Measurements from ENCODE around the gene PMM2.
"Not testable (repeated sequence)": the region's sequence is repeated elsewhere in the genome, so short reads cannot be mapped to it uniquely, and the experiment has no call there.

Gene PMM2

DNA sequence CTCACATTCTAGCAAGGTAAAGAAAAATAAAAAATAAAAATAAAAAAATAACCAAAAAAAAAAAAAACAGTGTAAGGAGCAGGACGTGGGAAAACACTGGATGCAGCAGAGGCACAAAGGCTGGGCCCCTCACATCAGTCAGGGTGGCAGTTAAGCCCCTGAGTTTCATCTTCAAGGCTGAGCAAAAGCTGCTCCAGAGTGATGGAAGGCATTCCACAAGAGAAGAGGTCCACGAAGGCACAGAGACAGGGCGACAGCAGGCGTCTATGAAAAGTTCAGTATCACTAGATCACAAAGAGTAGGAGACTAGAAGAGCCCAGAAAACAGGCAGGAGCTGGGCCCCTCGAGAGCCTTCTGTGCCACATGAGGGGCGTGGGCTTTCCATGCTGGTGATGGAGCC is 12.2 kb upstream of the PMM2 start:
- no peak for DNase-seq

DNA sequence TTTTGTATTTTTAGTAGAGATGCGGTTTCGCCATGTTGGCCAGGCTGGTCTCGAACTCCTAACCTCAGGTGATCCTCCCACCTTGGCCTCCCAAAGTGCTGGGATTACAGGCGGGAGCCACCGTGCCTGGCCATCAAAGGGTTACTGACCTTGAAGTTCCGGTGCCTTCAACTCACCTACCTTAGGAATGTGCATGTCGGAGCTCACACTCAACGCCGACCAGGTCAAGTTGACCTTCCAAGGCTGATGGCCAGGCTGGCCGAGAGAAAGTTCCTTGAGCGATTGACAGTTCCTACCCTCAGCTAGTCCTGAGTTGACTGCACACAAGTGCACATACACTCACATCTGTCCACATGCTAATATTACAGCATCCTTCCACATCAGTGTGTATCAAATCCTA is 11.3 kb upstream of the PMM2 start:
- not testable (repeated sequence) for DNase-seq

DNA sequence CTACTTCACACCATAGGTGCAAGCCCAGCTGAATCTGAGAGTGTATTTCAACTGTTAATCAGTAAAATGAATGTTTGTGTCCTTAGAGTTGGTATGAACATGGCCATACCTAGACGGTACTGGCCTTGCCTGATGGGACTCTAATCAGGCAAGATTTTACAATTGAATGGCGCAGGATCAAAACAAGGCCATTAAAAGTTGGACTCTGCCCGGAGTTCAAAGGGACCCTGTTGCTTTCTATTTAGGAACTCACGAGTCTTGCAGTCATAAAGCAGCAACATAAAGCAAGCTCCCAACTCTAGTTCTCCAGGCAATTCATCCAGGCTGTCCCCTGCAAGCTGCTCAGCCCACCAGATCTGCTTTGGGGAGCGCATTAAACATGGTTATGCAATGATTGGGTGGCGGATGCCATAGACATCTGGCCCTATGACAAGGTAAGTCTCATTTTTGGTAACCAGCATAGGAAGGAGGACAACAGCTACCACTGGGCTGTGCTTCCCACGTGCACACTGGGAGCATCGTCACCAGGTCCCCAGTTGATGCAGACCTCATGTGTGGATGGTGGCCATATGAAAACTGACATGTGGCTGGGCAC is 9.0 kb upstream of the PMM2 start:
- no peak for DNase-seq

DNA sequence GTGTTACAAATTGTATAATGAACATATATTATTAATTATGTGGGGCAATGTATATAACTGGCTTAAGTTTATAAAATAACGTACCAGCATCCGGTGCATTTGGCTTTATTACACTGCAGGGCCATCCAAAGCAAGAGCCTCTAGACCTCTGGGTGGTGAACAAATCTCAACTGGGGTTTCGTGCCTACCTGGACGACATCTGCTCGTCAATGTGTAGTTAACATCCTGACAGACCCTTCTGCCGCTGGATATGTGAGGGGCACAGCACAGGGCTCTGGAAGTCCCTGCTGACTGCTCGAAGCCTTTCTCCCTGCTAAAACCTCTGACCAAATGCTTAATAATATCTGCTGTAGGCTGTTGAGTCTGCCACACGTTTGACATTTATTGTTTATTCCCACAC is 2.5 kb upstream of the PMM2 start:
- no peak for DNase-seq

DNA sequence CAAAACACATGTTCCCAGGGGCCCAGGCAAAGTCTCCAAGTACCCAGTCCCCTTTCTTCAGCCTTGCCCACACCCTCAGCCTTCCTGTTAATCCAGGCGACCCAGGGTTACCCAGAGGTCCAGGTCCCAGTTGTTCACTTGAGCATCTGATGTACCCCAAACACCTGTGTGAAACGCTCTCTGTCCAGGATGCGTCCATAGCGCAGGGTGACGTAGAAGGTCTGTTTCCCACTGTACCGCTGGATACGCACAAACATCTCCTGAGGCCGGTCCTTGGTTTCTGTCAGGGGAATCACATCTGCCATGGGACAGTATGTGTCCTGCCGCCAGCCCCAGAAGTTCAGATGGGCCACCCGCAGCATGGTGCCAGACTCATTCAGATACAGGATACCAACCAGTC is 1.8 kb upstream of the PMM2 start:
- DNase-seq = no peak

DNA sequence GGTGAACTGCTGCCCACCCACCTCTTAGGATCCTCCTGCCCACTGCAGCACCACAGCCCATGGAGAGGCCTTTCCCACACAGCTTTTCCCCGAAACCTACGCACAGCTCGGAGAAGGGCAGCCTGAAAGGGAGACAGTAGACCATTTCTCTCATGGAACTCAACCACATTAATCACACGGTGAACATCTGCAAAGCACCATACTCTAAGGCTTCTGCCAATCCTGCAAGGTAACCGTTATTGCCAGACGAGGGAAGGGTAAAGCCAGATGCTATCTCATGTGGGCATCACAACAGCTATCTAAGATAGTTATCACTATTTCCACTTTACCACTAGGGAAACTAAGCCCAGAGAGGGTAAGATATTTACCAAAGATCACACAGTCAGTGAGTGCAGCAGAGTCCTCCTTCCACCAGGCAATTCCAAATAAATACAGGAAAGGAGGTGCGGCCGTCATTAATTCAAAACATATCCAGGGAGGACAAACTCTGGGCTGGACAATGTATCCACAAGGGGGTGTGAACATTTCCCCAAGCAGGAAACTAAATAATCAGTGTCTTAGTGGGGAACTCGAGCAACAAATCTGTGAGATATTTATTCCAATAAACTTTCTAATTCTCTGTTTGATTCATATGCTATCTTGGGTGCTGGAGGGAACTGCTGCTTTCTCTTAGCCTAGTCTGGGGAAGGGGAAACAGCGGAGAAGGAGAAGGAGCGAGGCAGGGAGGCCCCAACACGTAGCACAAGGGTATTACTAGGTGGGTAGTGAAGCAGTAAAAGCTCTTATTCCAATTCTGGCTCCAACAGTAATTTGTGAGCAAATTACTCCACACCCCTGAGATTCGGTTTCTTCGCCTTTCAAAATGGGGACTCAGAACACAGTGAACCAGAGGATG is 923 bp upstream of the PMM2 start:
- no peak for DNase-seq

DNA sequence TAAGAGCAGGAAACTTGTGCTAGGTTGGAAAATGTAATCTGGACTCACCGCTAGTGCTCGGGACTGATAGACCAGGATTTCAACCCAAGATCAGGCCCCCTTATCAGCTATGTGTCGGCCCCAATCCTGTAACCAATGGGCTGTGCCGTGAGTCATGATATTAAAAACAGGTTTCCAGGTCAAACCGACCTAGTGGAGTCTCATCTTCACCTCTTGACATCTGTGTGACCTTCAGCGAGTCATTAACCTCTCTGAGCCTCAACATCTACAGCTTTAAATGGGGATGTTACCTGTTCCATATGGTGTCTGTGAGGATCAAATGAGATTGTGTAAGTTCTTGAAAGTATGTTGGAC is 512 bp downstream of the PMM2 start:
- DNase-seq = no peak

DNA sequence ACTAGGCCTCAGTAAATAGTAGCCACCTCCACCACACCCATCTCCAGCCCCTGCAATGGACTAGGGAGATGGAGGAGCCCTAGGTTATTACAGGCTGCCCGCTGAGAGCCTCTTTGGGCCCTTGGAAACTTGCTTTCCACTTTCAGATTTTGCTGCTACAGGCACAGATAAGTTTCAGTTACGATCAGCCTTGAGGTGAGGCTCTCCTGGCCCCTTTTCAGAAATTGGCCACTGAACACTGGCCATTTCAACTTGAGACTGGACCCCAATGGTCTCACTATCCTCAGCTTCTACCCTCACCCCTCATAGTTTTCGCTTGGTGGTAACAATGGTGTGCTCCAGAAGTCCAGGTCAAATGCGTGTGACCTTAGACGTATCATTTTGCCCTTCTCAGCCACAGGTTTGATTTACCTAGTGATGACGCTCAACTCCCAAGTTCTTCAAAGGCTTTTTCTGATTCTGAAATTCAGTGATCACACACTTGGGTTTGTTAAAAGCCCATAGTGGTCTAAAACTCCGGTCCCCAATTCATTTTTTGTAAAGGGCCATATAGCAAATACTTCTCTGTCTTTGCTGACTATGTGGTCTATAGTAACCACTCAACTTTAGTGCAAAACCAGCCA is 1.0 kb downstream of the PMM2 start:
- peak in 1 of 2 donors; percentile 1 for DNase-seq

DNA sequence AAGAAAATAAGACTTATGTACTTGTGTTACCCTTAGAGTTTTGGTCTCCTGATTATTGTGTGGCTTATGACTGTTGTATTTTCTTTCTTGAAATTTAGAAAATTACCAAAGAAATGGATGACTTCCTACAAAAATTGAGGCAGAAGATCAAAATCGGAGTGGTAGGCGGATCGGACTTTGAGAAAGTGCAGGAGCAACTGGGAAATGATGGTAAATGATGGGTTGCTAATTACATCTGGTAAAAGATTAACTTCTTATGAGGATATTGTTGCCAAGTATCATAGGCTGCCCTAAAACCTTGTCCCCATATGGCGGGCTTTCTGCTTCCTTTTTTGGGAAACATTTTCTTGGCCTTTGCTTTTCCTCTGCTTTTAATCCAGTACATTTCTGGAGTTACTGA is 4.1 kb downstream of the PMM2 start:
- DNase-seq = no peak

DNA sequence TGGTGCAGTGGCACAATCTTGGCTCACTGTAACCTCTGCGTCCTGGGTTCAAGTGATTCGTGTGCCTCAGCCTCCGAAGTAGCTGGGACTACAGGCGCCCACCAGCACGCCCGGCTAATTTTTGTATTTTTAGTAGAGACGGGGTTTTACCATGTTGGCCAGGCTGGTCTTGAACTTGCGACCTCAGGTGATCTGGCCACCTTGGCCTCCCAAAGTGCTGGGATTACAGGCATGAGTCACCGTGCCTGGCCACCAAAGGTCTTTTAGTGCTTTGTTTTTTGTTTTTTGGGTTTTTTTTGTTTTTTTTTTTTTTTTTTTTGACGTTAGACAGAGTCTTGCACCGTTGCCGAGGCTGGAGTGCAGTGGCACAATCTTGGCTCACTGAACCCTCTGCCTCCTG is 6.1 kb downstream of the PMM2 start:
- not testable (repeated sequence) for DNase-seq

DNA sequence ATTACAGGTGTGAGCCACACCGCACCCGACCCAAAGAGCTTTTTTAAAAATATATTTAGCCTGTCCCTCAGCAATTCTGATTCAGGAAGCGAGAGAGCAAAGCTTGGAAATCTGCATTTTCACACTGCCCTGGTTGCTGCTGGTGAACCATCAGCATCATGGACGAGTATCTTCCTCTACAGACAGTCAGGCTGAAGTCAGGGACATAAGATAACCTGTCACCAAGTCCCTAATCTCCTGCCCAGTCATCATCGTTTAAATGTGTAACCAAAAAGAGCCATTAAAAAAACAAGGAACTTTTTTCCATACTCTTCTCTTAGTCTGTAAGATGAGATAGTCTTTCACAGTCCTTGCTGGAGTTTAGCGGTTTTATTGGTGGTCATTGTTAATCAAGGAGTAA is 6.7 kb downstream of the PMM2 start:
- DNase-seq = no peak

DNA sequence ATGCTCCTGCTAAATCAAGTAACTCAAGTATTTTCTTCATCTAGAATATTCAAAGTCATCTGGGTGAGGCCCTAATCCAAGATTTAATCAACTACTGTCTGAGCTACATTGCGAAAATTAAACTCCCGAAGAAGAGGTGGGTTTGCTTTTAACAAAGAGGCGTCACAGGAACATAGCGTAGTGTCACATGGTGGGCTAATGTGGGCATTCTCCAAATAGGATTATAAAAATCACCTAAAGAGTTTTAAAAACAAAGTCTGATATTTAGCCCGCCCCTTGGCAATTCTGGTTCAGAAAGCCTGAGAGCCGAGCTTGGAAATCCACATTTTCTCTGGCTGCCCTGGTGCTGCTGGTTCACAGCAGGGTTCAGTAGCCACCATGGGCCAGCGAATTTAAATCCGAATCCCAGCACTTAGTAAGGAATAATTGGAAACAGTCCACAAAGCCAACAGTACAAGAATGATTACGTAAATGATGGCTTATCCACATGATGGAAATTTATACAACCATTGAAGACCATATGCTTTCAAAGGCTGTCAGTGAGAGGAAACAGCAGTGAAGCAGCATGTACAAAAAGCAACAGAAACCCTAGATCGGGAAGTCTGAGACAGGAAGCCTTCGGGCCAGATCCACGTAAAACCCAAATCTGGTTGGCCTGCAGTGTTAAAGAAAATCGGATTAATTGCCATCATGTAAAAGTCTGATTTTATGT is 8.8 kb downstream of the PMM2 start:
- no peak for DNase-seq

DNA sequence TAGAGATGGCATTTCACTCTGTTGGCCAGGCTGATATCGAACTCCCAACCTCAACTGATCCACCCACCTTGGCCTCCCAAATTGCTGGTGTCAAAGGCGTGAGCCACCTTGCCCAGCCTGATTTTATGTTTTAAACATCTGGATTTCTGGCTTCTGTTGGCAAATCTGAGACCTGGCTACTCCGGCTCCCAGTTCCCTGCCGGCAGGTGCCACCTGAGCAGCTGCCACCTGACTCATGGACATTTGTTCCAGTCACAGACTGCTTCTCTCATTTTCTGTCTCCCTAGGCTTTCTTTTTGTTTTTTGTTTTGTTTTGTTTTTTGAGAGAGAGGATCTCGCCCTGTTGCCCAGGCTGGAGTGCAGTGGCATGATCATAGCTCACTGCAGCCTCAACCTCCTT is 9.6 kb downstream of the PMM2 start:
- DNase-seq = no peak

DNA sequence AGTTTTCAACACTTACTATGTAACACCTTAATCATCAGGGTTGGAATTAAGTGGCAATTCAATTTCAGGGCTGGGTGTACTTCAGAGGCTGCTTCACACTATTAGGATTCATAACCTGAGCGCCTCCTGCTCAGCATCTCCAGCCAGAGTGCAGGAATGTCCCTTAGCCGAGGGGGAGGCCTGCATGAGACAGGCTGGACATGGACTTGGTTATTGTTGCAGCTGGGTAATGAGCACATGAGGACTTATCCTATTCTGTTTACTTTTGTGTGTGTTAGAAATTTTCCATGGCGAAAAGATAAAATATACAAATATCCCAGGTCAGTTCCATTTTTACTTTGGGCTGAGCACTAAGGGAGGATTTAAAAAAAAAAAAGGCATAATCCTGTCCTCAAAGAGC is 10.4 kb downstream of the PMM2 start:
- no peak for DNase-seq

DNA sequence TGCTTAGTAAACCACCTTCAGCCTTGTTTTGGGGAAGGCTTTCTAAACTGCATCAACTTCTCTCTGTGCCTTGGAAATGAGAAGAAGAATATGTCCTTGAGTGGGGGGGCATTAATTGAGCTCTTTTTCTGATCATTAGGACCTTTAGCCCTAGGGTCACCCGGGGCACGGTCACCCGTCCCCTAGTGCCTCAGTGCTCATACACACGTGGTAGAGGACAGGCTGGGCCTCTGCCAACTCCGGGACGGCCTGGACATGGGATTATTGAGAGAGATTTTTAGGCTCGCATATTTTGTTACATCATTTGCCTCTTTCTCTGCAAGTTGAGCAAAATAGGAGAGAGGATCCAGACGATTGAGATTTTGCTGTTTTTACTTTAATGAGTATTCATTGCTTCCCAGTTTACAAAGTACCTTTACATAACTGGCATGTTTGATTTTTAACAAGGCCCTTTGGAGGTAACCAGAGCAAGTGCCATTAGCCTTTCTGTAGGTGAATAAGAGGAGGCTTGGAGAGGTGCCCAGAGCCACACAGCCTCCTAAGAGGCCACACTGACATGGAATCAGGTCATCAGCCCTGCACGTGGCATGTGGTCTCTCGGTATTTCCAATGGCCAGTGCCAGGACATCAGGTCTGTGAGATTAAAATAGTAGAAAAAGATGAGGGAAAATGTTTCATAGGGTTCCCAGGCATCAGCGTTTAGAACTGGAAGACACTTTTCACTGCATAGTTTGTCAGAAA is 11.1 kb downstream of the PMM2 start:
- no peak for DNase-seq

DNA sequence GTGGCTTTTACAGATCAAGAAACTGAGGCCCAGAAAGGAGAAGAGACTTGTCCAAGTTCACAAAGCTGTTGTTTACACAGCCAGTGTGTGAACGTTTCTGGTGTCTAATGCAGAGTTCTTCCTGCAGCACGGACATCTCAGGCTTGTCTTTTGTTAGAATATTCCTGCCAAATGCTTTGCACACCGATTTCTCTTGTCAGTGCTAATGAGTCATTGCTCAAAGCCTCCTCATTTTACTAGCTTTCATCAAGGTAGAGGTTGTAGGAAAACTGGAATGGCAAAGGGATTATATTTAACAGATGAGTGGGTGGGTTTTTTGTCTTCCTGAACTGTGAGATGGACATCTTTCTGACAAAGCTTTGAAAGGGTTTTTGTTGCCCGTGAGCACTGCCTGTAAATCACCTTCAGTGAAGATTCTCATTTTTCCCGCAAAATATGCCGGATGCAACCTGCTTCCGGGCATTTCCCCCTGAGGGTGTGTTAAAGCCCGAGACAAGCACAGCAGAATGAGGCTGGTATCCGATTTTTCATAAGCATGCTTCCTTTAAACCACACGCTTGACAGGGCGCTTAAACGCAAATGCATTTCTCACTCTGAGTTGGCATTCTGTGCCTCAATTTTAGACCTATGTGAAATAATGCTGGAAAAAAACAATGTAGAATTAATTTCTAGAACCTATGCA is 14.7 kb downstream of the PMM2 start:
- DNase-seq = no peak

DNA sequence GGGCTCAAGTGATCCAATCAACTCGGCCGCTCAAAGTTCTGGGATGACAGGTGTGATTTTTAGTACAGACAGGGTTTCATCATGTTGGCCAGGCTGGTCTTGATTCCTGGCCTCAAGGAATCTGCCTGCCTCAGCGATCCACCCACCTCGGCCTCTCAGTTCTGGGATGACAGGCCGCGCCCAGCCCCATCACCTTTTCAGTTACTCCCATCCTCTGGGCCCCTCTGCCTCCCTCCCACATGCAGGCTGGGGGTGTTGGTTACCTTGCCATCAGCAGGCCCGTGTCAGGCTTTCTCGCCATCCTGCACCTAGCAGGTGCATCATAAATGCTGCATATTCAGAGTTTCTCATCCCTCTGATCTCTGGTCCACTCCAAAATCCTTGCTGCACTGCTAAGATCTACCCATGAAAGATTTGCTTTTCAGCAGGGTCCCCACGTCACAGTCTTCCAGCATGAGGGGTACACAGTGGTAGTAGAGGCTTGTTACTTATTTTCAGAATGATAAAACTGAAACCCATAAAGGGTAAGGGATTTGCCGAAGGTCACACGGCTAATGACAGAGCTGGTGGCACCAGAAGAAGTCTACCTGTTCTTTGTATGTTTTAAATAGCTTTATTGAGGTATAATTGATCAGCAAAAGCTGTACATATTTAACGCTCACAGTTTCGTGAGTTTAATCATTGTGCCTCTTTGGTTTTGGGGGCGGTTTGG is 16.6 kb downstream of the PMM2 start:
- no peak for DNase-seq

DNA sequence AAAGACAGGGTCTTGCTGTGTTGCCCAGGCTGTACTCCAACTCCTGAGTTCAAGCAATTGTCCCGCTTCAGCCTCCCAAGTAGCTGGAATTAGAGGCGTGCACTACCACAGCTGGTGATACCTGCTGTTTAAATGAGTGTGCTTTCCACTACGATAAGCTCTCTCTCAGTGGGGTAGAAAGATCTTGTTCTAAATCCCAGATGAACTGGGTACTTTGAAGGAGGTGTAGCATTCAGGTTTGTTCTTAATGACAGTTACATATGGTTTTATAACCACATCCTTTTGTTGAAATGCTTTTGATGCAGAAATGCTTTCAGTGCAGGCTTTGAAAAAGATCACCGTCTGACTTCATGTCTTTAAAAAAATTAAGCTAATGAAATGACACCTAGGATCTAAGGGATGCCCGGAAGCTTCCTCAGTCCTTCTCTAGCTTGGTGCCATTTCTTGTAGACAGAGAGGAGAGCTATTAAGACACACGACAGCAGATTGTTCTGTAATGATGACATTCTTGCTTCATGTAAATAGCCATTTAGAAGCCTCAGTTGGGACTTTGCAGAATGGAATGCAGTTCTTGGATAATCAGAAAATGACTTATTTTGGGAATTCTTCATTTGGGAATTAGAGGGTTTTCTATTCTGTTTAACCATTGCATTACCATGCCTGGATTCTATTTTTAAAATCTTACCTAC is 19.5 kb downstream of the PMM2 start:
- peak in 1 of 2 donors; percentile 20 for DNase-seq

DNA sequence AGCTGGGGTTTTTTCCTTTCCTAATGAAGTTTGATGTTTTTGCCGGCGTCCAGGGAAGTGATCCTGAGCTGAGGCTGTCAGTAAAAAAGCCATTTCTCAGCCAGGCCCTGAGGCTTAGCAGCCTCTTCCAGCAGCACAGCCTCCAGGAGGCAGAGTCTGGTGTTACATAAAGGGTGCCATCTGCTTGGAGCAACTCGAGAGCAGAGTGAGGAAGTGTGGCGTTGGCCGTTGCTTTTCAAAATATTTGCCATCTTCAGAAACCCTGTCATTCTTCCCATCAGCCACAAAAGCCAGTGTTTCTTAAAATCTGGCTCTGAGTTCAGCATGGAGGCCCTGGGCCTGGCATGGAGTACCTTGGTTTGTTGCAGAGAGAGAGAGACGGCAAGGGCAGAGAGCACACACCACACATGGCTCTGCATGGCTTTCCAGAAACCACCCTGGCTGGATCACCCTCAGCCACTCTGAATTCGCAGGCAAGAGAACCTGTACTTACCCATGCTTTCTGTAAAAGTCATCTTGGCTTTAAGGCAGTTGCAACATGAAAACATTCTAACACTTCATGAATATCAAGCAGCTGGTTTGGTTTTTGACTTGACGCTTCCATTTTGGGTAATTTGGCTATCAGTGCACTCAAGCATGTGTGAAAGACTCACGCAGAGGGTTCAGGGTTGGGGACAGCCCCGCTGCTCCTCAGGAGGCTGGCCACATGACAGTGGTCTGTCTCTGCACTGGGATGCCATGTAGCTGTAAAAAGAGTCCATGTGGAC is 21.0 kb downstream of the PMM2 start:
- DNase-seq = no peak

DNA sequence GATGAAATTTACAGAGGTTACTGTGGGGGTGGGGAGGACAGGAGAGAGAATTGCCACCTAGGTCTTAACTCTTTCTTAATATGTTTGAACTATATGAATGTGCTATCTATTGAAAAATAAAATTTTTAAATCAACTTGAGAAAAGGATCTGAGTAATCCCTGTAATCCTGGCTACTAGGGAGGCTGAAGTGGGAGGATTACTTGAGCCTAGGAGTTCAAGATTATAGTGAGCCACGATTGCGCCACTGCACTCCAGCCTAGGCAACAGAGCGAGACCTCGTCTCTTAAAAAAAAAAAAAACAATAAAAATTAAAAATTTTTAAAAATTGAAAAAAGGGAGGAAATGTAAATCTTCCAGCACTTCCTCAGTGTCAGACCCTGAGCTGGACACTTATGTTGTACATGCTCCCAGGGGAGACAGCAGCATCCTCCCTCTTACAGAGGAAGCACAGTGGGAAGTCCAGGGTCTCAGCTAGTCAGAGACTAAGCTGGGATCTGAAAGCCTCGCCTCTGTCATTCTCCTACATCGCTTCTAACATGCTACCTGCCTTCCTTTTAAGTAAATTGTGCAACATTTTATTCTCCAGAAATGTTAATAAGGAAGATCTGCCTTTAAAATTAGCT is 21.9 kb downstream of the PMM2 start:
- no peak for DNase-seq
